Activated CD4-positive, alpha-beta T cell treated with anti-CD3 and anti-CD28 coated beads for 1 hour (primary cell): ENCODE data around the gene IGLON5.

Experiments used
- DNase-seq: peaks from one replicate; pipeline ENCODE4 v3.0.0-alpha.2; 2020

The IGLON5 gene

GRCh38 chr19:51366389-51367254, 55.2 kb downstream of the IGLON5 start:
- DNase-seq = peak; percentile 85

GRCh38 chr19:51367255-51367564, 55.8 kb downstream of the IGLON5 start:
- DNase-seq = no peak

- DNase-seq = peak; percentile 93
Measured at GRCh38 chr19:51367565-51368365, 56.3 kb downstream of the IGLON5 start.

- no peak for DNase-seq
Measured at GRCh38 chr19:51368366-51369282, 57.2 kb downstream of the IGLON5 start, which contains the start of gene CLDND2. TSS of gene CLDND2 (minus strand) at chr19:51369003. CDS start at chr19:51368577, 426 bp downstream.

GRCh38 chr19:51370230-51370629, 58.8 kb downstream of the IGLON5 start:
- no peak for DNase-seq

- DNase-seq = no peak
Measured at GRCh38 chr19:51371186-51371690, 59.8 kb downstream of the IGLON5 start.

- no peak for DNase-seq
Measured at GRCh38 chr19:51372021-51372648, 60.7 kb downstream of the IGLON5 start.

- peak; percentile 39 for DNase-seq
Measured at GRCh38 chr19:51372649-51373504, 61.4 kb downstream of the IGLON5 start, which contains the start of gene NKG7. TSS of gene NKG7 (minus strand) at chr19:51372654. CDS start at chr19:51372535, 119 bp downstream.

- no peak for DNase-seq
Measured at GRCh38 chr19:51375504-51376221, 64.2 kb downstream of the IGLON5 start.

- DNase-seq = no peak
Measured at GRCh38 chr19:51377422-51377821, 66.0 kb downstream of the IGLON5 start.

- DNase-seq = no peak
Measured at GRCh38 chr19:51380379-51380778, 68.9 kb downstream of the IGLON5 start.
